GM12872 (cell line): Measurements from ENCODE around the gene HOGA1.

Experiments used
- TF ChIP-seq, protein P1 (sequence below): IDR thresholded peaks from 3 replicates; pipeline ENCODE4 v1.5.1; 2011; ENCODE audit warnings: low read depth, mild to moderate bottlenecking, low read length, moderate library complexity; ENCODE audit not compliant: insufficient read depth

Gene HOGA1

DNA sequence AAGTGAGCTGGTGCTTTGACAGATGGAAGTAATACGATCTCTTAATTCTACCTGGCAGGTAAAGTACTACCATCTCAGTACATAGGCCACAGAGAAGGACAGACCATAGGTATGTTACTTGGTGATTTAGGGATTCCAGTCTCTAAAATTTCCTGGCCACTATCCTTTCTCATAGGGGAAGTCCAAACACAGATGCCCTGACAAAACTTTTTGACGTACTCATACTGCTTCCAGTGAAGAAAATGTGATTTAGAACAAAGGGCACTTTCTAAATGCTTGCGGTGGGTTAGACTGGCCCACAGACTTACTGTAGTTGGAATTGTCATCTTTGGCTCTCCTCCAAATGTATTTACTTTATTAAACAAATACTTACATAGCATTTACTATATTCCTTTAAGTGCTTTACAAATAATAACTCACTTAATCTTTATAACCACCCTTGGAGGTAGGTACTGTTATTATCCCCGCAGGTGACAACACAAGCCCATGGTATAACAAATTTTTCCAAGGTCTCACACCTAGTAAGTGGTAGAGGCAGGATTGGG lies 59.3 kb downstream of the HOGA1 start:
- TF ChIP-seq, protein P1, sequence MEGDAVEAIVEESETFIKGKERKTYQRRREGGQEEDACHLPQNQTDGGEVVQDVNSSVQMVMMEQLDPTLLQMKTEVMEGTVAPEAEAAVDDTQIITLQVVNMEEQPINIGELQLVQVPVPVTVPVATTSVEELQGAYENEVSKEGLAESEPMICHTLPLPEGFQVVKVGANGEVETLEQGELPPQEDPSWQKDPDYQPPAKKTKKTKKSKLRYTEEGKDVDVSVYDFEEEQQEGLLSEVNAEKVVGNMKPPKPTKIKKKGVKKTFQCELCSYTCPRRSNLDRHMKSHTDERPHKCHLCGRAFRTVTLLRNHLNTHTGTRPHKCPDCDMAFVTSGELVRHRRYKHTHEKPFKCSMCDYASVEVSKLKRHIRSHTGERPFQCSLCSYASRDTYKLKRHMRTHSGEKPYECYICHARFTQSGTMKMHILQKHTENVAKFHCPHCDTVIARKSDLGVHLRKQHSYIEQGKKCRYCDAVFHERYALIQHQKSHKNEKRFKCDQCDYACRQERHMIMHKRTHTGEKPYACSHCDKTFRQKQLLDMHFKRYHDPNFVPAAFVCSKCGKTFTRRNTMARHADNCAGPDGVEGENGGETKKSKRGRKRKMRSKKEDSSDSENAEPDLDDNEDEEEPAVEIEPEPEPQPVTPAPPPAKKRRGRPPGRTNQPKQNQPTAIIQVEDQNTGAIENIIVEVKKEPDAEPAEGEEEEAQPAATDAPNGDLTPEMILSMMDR: no peak

DNA sequence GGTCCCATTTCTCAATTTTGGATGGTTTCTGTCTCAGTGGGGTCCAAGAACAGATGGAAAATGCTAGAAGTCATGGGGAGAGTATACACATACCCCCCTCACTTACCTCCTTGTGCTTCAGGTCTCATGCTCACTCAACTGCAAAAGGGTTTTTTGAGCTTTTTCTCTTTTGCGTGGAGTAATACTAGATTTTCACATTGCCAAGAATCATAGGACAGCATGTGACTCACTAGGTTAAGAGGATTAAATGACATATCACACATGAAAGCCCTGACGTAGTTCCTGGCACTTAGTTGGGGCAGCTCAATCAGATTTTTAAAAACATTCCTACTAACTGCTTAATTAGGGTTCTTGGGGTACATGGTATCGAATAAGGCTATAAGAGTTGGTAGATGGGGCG lies 60.7 kb downstream of the HOGA1 start:
- TF ChIP-seq, protein P1: no peak

DNA sequence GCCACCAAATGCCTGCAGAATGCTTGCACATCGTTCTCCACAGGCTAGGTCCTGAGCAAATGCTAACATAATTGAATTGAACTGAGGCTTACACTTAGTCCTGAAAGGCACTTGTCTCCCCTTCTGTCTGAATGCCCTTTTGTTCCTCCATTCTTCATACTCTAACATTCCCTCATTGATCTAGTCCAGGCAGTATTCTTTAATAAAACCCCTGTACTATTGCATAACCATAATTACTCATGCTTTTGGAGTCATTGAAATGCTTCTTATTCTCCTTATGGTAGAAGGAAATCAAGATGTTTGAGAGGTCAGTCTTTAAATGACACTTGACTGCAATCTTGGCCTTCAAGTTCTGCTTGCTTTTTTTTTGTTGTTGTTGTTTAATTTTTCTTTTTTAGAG lies 63.4 kb downstream of the HOGA1 start:
- TF ChIP-seq, protein P1: no peak

DNA sequence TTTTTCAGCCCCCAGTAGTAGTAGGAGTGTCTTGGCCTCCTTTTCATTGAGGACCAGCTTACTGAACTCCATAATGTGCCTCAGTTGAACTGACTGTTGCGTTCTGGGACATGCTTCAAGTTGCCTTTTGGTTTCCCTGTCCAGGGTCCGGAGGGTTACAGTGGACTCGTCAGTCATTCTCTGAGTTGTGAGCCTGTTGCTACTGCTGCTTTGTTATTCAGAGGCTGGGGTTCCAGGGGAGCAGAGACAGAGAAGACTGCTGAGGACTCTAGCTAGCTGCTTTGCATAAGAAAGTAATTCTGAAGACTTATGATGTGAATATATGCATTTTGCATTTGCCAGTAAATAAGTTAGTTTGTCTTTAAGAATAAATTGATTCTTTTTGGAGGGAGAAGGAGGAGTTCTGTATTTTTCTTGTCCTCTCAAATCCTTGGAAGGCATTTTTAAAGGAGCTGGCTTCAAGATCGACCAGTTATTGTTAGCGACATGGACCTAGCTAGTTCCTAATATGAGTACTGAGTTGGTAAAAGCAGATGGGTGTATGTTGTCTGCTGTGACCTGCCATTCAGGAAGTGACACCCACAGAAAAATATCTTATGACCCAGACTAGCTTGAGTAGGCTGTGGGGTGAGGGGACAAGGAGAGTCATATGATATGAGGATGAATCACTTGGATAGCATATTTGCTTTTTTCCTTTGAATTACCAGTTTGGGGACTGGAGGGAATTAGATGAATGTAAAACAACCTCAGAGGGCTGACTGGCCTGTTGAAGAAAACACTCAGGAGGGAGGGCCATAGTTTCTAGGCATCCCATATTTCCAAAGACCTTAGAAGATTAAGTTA lies 64.6 kb downstream of the HOGA1 start:
- TF ChIP-seq, protein P1: no peak

DNA sequence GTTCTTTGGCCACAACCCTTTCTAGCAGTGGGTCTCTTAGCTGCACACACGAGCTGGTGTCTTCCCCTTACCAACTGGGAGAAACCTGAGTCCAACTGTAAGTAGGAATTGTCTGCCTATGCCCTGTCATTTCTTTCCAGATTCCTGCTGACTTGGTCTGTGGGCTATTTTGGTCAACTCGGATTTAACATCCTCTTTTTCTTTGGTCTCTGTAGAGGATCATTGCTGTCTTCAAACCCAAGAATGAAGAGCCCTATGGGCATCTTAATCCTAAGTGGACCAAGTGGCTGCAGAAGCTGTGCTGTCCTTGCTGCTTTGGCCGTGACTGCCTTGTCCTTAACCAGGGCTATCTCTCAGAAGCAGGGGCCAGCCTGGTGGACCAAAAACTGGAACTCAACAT lies 66.5 kb downstream of the HOGA1 start:
- TF ChIP-seq, protein P1: no peak

DNA sequence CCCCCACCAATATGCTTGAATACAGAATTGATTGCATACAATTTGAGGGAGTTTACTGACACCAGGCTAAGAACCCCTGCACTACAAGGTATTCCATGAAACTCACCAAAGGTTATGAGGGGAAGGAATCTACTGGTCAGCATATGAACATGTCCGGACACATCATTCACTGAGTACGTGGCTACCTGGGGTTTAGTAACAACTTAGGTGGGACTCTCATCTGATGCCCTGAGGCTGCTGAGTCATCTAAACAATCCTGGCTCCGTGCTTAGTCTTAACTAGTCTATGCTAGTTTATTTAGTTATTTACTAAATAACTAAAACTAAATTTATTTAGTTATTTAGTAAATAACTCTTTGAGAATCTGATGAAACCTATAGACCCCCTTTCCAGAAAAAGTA lies 67.6 kb downstream of the HOGA1 start:
- TF ChIP-seq, protein P1: no peak

DNA sequence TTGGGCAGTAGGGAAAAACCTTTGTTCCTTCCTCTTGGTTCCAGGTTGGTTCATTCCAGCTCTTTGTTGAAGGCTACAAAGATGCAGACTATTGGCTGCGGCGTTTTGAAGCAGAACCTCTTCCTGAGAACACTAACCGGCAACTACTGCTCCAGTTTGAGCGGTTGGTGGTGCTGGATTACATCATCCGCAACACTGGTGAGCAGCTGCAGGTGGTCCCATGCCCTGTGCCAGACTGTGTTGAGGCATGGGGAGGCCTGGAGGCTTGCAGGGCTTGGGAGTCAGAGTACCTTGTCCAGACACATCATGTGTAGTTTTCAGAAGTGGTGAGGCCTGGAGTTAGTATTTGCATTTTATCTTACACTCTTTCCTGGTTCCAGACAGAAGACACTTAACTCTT lies 72.6 kb downstream of the HOGA1 start:
- TF ChIP-seq, protein P1: no peak
